NCI-H526 treated with DMSO at 0.1 percent for 48 hours (cell line): Measurements from ENCODE around the gene KREMEN1.

Experiments
- DNase-seq: peaks from one replicate; lab custom pipeline; 2025; lab: John Stamatoyannopoulos, UW

KREMEN1 gene

GRCh38 chr22:29049655-29050263, 23.1 kb upstream of the KREMEN1 start:
- DNase-seq, result no peak

GRCh38 chr22:29050457-29050856, 22.4 kb upstream of the KREMEN1 start:
- no peak for DNase-seq

GRCh38 chr22:29053048-29053702, 19.7 kb upstream of the KREMEN1 start:
- no peak for DNase-seq

GRCh38 chr22:29054251-29054767, 18.5 kb upstream of the KREMEN1 start:
- no peak for DNase-seq

GRCh38 chr22:29055192-29055830, 17.5 kb upstream of the KREMEN1 start:
- no peak for DNase-seq

- DNase-seq, result no peak
Measured at GRCh38 chr22:29056472-29056871, 16.4 kb upstream of the KREMEN1 start.

- no peak for DNase-seq
Measured at GRCh38 chr22:29060251-29060869, 12.5 kb upstream of the KREMEN1 start.

- DNase-seq, result no peak
Measured at GRCh38 chr22:29060931-29061330, 11.9 kb upstream of the KREMEN1 start.

GRCh38 chr22:29061773-29062172, 11.1 kb upstream of the KREMEN1 start, which contains the start of gene C22orf31:
Gene C22orf31, minus strand, starts transcription at chr22:29061831. Its CDS starts 39 bp downstream, at chr22:29061792.
- no peak for DNase-seq

GRCh38 chr22:29062286-29062821, 10.5 kb upstream of the KREMEN1 start:
- DNase-seq, result no peak

- DNase-seq, result no peak
Measured at GRCh38 chr22:29065468-29066190, 7.2 kb upstream of the KREMEN1 start.

- DNase-seq, result no peak
Measured at GRCh38 chr22:29069463-29069862, 3.4 kb upstream of the KREMEN1 start.

- DNase-seq, result no peak
Measured at GRCh38 chr22:29070490-29070889, 2.3 kb upstream of the KREMEN1 start.

GRCh38 chr22:29071261-29072045, 1.4 kb upstream of the KREMEN1 start:
- DNase-seq, result peak; percentile 17

- peak; percentile 54 for DNase-seq
Measured at GRCh38 chr22:29072193-29072978, 449 bp upstream of the KREMEN1 start.

GRCh38 chr22:29073618-29074275, 912 bp downstream of the KREMEN1 start:
- no peak for DNase-seq

GRCh38 chr22:29074276-29074772, 1.5 kb downstream of the KREMEN1 start:
- no peak for DNase-seq

- no peak for DNase-seq
Measured at GRCh38 chr22:29078036-29078868, 5.4 kb downstream of the KREMEN1 start.

GRCh38 chr22:29078869-29079207, 6.0 kb downstream of the KREMEN1 start:
- DNase-seq, result no peak
